Transverse colon (tissue), 4 donors: ENCODE data around the gene CARM1. TPM values are rescaled to one million over a fixed set of nuclear protein-coding genes. Genes with fewer than 3 reads are reported as not detected.

ENCODE experiments used
- DNase-seq: peaks from one replicate; pipeline ENCODE4 v3.0.0-alpha.2; 2019
- H3K27ac ChIP-seq, 4 donors: fragments of 200-600 bp; sonication (generic); 2 replicates each; pipeline ENCODE4 v1.5.1; 2016 to 2018; ENCODE audit warnings: inconsistent platforms in 4 of 4
- H3K27me3 ChIP-seq: fragments of 200-600 bp; sonication (generic); 2 replicates; pipeline ENCODE4 v1.5.1; 2017; ENCODE audit warnings: inconsistent platforms
- H3K36me3 ChIP-seq, 4 donors: fragments of 200-600 bp; sonication (generic); 2 replicates each; pipeline ENCODE4 v1.5.1; 2017 to 2019; ENCODE audit warnings: inconsistent platforms in 4 of 4
- H3K4me1 ChIP-seq, 4 donors: fragments of 200-600 bp; sonication (generic); 2 replicates each; pipeline ENCODE4 v1.5.1; 2017 to 2020; ENCODE audit warnings: inconsistent platforms in 4 of 4
- H3K4me3 ChIP-seq, 4 donors: fragments of 200-600 bp; sonication (generic); 1 replicate in 1 of 4; 2 replicates in 3 of 4; pipeline versions ENCODE4 v1.5.1 to v1.6.1; 2017 to 2019; ENCODE audit warnings: inconsistent platforms in 4 of 4
- H3K9me3 ChIP-seq, 2 donors: fragments of 200-600 bp; sonication (generic); 2 replicates each; pipeline ENCODE4 v1.5.1; 2017 to 2019; ENCODE audit warnings: inconsistent platforms in 2 of 2
- CTCF ChIP-seq, 5 experiments: fragments of 200-600 bp in 3 of 5; fragments of 450-650 bp in 2 of 5; sonication (generic) in 3 of 5; IDR thresholded peaks; 1 replicate in 2 of 5; 2 replicates in 3 of 5; pipeline ENCODE4 v1.5.1; 2016 to 2017; ENCODE audit warnings: antibody characterized with exemption in 5 of 5, inconsistent platforms in 3 of 5, mild to moderate bottlenecking in 2 of 5, moderate library complexity in 1 of 5
- EP300 ChIP-seq: sonication (generic); formaldehyde crosslinking; IDR thresholded peaks from one replicate; pipeline ENCODE4 v1.6.1; 2017; ENCODE audit warnings: antibody characterized with exemption, low read depth
- POLR2A ChIP-seq: fragments of 450-650 bp; IDR thresholded peaks from one replicate; pipeline ENCODE4 v1.6.1; 2016; ENCODE audit warnings: antibody characterized with exemption, mild to moderate bottlenecking, moderate library complexity
- POLR2AphosphoS5 ChIP-seq, 3 donors: sonication (generic); formaldehyde crosslinking; IDR thresholded peaks; one replicate each; pipeline ENCODE4 v1.6.1; 2016; ENCODE audit warnings: antibody characterized with exemption in 3 of 3
- WGBS, 2 donors: methylation state at CpG; one replicate each; pipeline ENCODE4 v1.1.5; 2018; ENCODE audit warnings: low coverage in 1 of 2; 5-methylcytosine and 5-hydroxymethylcytosine counted together
- in situ Hi-C, 4 donors: fragments of 200-750 bp; cut with MboI; loops; one replicate each; pipeline versions ENCODE4 v1.15.0 to v1.15.1; 2017; ENCODE audit warnings: low sequenced_read_pairs in 3 of 4, low pct_ligation_motif_present in 1 of 4, low pct_unique_long_range_greater_than_20kb in 1 of 4
- intact Hi-C: fragments of 100-400 bp; cut with DNase I; formaldehyde crosslinking; loops from one replicate; pipeline ENCODE4 v1.15.1; 2023; ENCODE audit warnings: low total_unique reads
- total RNA-seq, 4 donors: library from RNA; depleted of rRNA; stranded (reverse); fragments of >200 nt; gene quantifications; one replicate each; pipeline ENCODE4 v1.1.0, GENCODE V29; 2016

Gene CARM1
- total RNA-seq, 4 donors from 2014 or later, result 24.9 to 47.6 (median 35.6) TPM

DNA sequence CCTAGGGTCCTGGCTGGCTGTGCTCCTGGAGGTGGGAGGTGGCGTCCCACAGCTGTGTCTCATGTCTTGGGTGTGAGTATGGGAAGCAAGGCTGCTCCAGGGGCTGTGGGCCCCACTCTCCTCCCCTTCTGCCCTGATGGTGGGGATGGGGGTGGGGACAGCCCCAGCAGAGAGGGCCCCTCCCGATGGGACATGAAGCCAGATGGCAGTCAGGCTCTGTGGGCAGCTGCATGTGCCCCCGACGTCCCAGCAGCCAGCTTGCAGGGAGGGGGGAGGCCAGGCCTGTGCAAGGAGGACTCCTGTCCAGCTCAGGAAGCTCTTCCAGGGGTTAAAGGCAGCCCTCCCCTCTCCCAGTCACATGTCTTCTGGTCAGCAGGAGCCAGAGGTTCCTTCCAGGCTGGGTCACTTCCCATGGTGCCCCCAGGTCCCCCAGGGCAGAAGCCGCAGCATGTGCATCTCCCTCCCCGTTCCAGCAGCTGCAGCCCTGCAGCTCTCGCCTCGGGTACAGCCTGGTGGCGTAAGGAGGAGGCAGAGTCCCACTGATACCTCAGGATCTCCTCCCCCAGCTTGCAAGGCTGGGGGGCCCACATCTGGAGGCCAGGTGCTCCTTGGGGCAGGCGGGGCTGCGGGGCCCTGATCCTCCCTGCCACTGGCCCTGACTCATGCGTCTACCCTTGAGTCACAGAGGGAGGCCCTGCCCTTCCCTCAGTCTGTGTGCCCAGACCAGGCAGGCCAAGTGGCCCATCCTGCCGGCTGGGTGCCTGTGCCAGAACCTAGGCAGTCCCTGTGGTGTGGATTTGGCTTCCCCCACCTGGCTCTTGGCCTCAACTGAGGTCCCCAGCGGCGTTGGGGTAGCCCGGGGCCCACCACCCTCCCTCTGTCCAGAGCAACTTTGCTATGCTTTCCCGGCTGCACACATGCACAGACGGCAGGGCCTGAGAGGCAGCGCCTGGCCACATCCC, 44.1 kb downstream of the CARM1 start:
- intact Hi-C loops, result no loop called here
- no peaks in the 10 kb centered on the region for H3K9me3 ChIP-seq
- no peak for TF ChIP-seq EP300
- H3K4me3 ChIP-seq, result no peak overlapping the region
- peaks cover 0 to 31% (median 12%) of the 10 kb centered on the region in 4 donors for H3K36me3 ChIP-seq
- WGBS, 2 donors, result 85% methylated on average over 12 of the region's 19 CpGs; no CpG with 5 or more reads in 1 of the 2 donors
- no peaks in the 10 kb centered on the region for H3K27me3 ChIP-seq
- H3K4me1 ChIP-seq, result no peaks in the 10 kb centered on the region
- H3K27ac ChIP-seq, result no peak overlapping the region
- DNase-seq, result no peak
- in situ Hi-C loops, result no loop called here

DNA sequence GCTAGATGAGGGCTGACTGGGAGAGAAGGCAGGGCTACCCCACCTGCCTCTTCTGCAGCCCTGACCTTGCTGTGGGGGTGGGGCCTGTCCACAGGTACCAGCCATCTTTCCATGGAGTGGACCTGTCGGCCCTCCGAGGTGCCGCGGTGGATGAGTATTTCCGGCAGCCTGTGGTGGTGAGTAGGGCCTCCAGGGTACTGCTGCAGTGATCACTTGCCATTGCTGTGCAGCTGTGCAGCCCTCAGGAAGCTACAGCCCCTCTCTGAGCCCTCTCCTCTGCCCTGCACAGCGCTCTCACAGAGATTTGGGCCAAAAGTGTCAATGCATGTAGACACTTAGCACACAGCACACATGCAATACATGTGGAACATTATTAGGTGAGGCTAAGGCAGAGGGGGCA, 45.2 kb downstream of the CARM1 start:
- WGBS, 2 donors, result 94% methylated on average over 6 of the region's 6 CpGs; no CpG with 5 or more reads in 1 of the 2 donors
- no peak overlapping the region for H3K27ac ChIP-seq
- H3K36me3 ChIP-seq, result peaks cover 0 to 19% (median 9%) of the 10 kb centered on the region in 4 donors
- H3K4me1 ChIP-seq, result no peaks in the 10 kb centered on the region
- in situ Hi-C loops (no loop called here), intact Hi-C loops (no loop called here)
- no peaks in the 10 kb centered on the region for H3K27me3 ChIP-seq
- no peak overlapping the region for H3K4me3 ChIP-seq
- DNase-seq, result no peak
- H3K9me3 ChIP-seq, result no peaks in the 10 kb centered on the region
- TF ChIP-seq POLR2AphosphoS5 (IDR thresholded peaks at IDR 0.05) (no peak), POLR2A (no peak), EP300 (no peak), CTCF (IDR thresholded peaks at IDR 0.05) (no peak)

DNA sequence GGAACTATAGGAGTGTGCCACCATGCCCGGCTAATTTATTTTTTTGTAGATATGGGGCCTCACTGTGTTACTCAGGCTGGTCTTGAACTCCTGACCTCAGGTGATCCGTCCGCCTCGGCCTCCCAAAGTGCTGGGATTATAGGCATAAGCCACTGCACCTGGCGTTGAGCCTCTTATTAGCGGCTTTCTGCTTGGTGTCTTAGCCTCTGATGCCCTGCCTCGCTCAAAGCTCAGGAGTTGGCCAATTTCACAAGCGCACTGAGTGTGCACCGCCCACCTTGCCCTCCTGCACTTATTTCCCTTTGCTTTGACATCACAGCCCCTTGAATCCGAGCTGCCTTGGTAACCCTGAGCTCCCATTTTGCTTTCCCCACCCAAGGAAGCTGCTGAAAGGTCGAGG, 47.0 kb downstream of the CARM1 start:
- no peak overlapping the region for H3K27ac ChIP-seq
- no peak overlapping the region for H3K4me3 ChIP-seq
- H3K9me3 ChIP-seq, result no peaks in the 10 kb centered on the region
- H3K27me3 ChIP-seq, result no peaks in the 10 kb centered on the region
- no peak for DNase-seq
- intact Hi-C loops (no loop called here), in situ Hi-C loops (no loop called here)
- WGBS, 2 donors, result 93% methylated on average over 11 of the region's 11 CpGs; no CpG with 5 or more reads in 1 of the 2 donors
- peaks cover 0 to 18% (median 8%) of the 10 kb centered on the region in 4 donors for H3K36me3 ChIP-seq
- TF ChIP-seq CTCF (IDR thresholded peaks at IDR 0.05) (no peak), POLR2AphosphoS5 (IDR thresholded peaks at IDR 0.05) (no peak), POLR2A (no peak), EP300 (no peak)
- no peaks in the 10 kb centered on the region for H3K4me1 ChIP-seq

- Histone ChIP-seq H3K36me3 (peaks cover 0 to 18% (median 6%) of the 10 kb centered on the region in 4 donors), H3K27me3 (no peaks in the 10 kb centered on the region), H3K4me3 (no peak overlapping the region), H3K9me3 (no peaks in the 10 kb centered on the region), H3K4me1 (no peaks in the 10 kb centered on the region), H3K27ac (no peak overlapping the region)
- in situ Hi-C loops (no loop called here), intact Hi-C loops (loop anchor here (10.0 kb wide), 1 partner anchor 45 kb away; the partner anchor contains the start of gene CARM1)
- TF ChIP-seq CTCF (IDR thresholded peaks at IDR 0.05), result no peak
- TF ChIP-seq POLR2AphosphoS5 (IDR thresholded peaks at IDR 0.05), result no peak
- no peak for TF ChIP-seq EP300
- no peak for TF ChIP-seq POLR2A
- 83% methylated on average over 2 to 26 of the region's 26 CpGs for WGBS, 2 donors
- DNase-seq, result no peak
These were observed 48.3 kb downstream of the CARM1 start for GRCh38 chr19:10919352-10920287.
